NCI-H345 treated with DMSO at 0.1 percent for 48 hours (cell line): ENCODE data around the gene CA5A.
"Not testable (repeated sequence)": the region's sequence is repeated elsewhere in the genome, so short reads cannot be mapped to it uniquely, and the experiment has no call there.

Source experiments
- DNase-seq: peaks from one replicate; lab custom pipeline; 2025; ENCODE audit not compliant: unreplicated experiment; lab: John Stamatoyannopoulos, UW

CA5A gene

GRCh38 chr16:87936375-87937230, at the start of gene CA5A:
CA5A (minus strand) TSS chr16:87936529; CDS start chr16:87936450, 79 bp downstream.
- DNase-seq = no peak

- not testable (repeated sequence) for DNase-seq
Measured at GRCh38 chr16:87985493-87985892, 49.2 kb upstream of the CA5A start.

- DNase-seq = no peak
Measured at GRCh38 chr16:87984632-87985267, 48.4 kb upstream of the CA5A start.

- not testable (repeated sequence) for DNase-seq
Measured at GRCh38 chr16:87984180-87984579, 47.9 kb upstream of the CA5A start.

GRCh38 chr16:87983737-87984097, 47.4 kb upstream of the CA5A start:
- not testable (repeated sequence) for DNase-seq

- DNase-seq = not testable (repeated sequence)
Measured at GRCh38 chr16:87983072-87983736, 46.9 kb upstream of the CA5A start.

- no peak for DNase-seq
Measured at GRCh38 chr16:87982581-87983041, 46.3 kb upstream of the CA5A start.

GRCh38 chr16:87981376-87981775, 45.0 kb upstream of the CA5A start:
- DNase-seq = not testable (repeated sequence)

GRCh38 chr16:87979911-87980630, 43.7 kb upstream of the CA5A start:
- not testable (repeated sequence) for DNase-seq

- no peak for DNase-seq
Measured at GRCh38 chr16:87979352-87979751, 43.0 kb upstream of the CA5A start.

- DNase-seq = no peak
Measured at GRCh38 chr16:87978127-87978526, 41.8 kb upstream of the CA5A start.

GRCh38 chr16:87976665-87977064, 40.3 kb upstream of the CA5A start:
- no peak for DNase-seq

- no peak for DNase-seq
Measured at GRCh38 chr16:87974178-87974577, 37.8 kb upstream of the CA5A start.

GRCh38 chr16:87973717-87974116, 37.4 kb upstream of the CA5A start:
- no peak for DNase-seq

GRCh38 chr16:87971933-87972332, 35.6 kb upstream of the CA5A start:
- DNase-seq = no peak

GRCh38 chr16:87970186-87970585, 33.9 kb upstream of the CA5A start:
- DNase-seq = no peak

- no peak for DNase-seq
Measured at GRCh38 chr16:87968541-87968940, 32.2 kb upstream of the CA5A start.

- no peak for DNase-seq
Measured at GRCh38 chr16:87966685-87967185, 30.4 kb upstream of the CA5A start.

- DNase-seq = no peak
Measured at GRCh38 chr16:87966064-87966645, 29.8 kb upstream of the CA5A start.

GRCh38 chr16:87965417-87965816, 29.1 kb upstream of the CA5A start:
- no peak for DNase-seq
